T1000 (cell line): ENCODE measurements around the gene AKR1C2.
"Not testable (repeated sequence)": the region's sequence is repeated elsewhere in the genome, so short reads cannot be mapped to it uniquely, and the experiment has no call there.

Experiments used
- DNase-seq: peaks from one replicate; lab custom pipeline; 2025; ENCODE audit warnings: mixed read lengths; lab: John Stamatoyannopoulos, UW

AKR1C2 gene

GRCh38 chr10:4956955-4957645, 46.6 kb downstream of the AKR1C2 start:
- not testable (repeated sequence) for DNase-seq

GRCh38 chr10:4956088-4956487, 47.6 kb downstream of the AKR1C2 start:
- not testable (repeated sequence) for DNase-seq

GRCh38 chr10:4953405-4953804, 50.3 kb downstream of the AKR1C2 start:
- DNase-seq = no peak

GRCh38 chr10:4951512-4952162, 52.0 kb downstream of the AKR1C2 start:
- DNase-seq = not testable (repeated sequence)

- no peak for DNase-seq
Observed at GRCh38 chr10:4947635-4948596, 55.7 kb downstream of the AKR1C2 start.

GRCh38 chr10:4947039-4947634, 56.5 kb downstream of the AKR1C2 start:
- DNase-seq = no peak

- DNase-seq = no peak
Observed at GRCh38 chr10:4945766-4946717, 57.6 kb downstream of the AKR1C2 start.

GRCh38 chr10:4944841-4945240, 58.8 kb downstream of the AKR1C2 start:
- no peak for DNase-seq

GRCh38 chr10:4943821-4944220, 59.8 kb downstream of the AKR1C2 start:
- DNase-seq = no peak

GRCh38 chr10:4943416-4943815, 60.2 kb downstream of the AKR1C2 start:
- DNase-seq = not testable (repeated sequence)

- not testable (repeated sequence) for DNase-seq
Observed at GRCh38 chr10:4942931-4943330, 60.7 kb downstream of the AKR1C2 start.

- DNase-seq = no peak
Observed at GRCh38 chr10:4941540-4942330, 61.9 kb downstream of the AKR1C2 start.

GRCh38 chr10:4940909-4941308, 62.7 kb downstream of the AKR1C2 start:
- not testable (repeated sequence) for DNase-seq

GRCh38 chr10:4940073-4940428, 63.6 kb downstream of the AKR1C2 start:
- DNase-seq = not testable (repeated sequence)

GRCh38 chr10:4939224-4940072, 64.2 kb downstream of the AKR1C2 start:
- DNase-seq = no peak
